HG02798 (cell line): ENCODE results near the gene SLC22A1.
A peak's percentile ranks its signal among the peaks of the same experiment; 100 is the strongest.
"Not testable (repeated sequence)": the region's sequence is repeated elsewhere in the genome, so short reads cannot be mapped to it uniquely, and the experiment has no call there.

Experiments
- ATAC-seq: cut with Tn5 transposase; IDR thresholded peaks from one replicate; pipeline ENCODE4 v1.9.1; 2021; ENCODE audit warnings: mild to moderate bottlenecking; ENCODE audit not compliant: unreplicated experiment, poor library complexity

The SLC22A1 gene

DNA sequence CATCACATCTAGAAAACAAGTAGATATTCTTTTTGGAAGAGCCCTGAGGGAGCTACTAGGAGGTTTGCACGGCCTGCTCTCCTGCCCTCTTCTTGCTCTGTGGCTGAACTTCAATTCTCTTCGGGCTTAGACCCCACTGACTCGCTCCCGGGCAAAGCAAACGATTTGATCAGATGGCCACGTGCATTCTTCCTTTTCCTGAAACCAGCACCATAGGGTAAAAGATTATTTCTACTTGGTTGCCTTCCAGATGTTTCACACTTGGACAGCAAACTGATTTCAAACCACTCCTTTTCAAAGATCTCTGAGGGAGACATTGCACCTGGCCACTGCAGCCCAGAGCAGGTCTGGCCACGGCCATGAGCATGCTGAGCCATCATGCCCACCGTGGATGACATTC, at the start of gene SLC22A1:
SLC22A1 (plus strand) TSS at position 258 of the 400 bp plus-strand sequence; CDS start at position 379, 121 bp downstream.
- ATAC-seq: no peak

DNA sequence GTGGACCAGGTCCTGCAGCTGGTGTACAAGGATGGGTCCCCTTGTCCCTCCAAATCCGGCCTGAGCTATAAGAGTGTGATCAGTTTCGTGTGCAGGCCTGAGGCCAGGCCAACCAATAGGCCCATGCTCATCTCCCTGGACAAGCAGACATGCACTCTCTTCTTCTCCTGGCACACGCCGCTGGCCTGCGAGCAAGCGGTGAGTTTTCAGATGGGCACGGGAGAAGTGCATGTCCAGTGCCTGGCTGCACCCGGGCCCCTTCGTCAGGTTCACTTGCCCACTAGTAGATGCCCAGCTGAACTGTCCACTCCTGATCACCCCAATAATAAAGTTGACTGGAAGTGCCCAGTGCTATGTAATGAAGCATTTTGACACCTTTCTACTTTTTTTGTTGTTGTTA, 48.3 kb upstream of the SLC22A1 start:
- ATAC-seq: no peak

DNA sequence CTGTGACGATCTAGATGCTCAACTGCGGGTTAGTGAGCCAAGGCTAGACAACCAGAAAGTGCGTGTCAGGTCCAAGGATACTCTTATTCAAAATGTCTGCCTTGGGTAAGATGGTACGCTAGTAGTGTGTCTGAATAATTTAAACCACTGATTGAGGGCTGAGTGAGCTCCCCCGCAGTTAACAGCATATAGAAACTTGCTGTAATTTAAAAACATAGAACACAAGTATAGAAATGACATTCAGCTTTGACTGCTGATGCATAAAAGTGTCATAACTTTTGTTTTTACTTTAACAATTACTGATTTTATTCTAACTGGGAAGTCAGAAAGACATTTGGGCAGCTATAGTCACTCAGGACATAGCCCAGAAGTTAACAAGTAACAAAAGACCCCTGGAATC, 45.6 kb upstream of the SLC22A1 start:
- ATAC-seq: peak; percentile 38

DNA sequence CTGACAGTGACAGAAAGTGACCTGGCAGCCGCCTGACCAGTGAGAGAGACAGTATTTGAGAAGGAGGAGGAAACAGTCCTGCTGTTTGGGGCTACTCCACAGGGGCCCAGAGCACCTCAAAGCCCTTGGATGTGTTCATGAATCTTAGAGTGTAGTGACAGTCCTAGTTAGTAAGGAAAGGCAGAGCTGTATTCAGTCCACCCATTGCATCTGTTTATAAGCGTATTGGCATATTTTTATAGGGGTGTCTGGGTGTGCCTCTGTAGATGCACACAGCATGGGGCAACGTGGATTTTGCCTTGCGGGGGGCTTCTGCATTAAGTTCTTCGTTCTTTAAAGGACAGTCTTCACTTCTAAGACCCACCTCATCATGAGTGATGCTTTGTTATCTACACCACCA, 44.6 kb upstream of the SLC22A1 start:
- ATAC-seq: no peak

DNA sequence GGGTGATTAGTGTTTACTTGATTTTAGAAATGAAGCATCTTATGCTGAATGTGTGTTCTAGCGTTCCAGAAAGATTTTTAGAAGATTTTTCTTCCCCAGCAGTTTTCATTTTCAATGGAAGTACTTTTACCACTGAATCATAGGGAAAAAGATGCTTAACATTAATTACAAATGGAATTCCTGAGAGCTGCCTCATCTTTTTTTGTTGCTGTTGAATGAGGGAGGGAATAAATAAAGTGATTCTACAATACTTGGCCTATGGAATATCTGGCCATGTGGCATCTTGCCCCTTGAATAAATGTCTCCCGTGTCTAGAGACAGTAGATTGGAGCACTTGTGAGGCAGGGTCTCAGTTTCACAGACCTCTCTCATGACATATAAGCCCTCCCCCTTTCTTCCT, 44.1 kb upstream of the SLC22A1 start:
- ATAC-seq: no peak

DNA sequence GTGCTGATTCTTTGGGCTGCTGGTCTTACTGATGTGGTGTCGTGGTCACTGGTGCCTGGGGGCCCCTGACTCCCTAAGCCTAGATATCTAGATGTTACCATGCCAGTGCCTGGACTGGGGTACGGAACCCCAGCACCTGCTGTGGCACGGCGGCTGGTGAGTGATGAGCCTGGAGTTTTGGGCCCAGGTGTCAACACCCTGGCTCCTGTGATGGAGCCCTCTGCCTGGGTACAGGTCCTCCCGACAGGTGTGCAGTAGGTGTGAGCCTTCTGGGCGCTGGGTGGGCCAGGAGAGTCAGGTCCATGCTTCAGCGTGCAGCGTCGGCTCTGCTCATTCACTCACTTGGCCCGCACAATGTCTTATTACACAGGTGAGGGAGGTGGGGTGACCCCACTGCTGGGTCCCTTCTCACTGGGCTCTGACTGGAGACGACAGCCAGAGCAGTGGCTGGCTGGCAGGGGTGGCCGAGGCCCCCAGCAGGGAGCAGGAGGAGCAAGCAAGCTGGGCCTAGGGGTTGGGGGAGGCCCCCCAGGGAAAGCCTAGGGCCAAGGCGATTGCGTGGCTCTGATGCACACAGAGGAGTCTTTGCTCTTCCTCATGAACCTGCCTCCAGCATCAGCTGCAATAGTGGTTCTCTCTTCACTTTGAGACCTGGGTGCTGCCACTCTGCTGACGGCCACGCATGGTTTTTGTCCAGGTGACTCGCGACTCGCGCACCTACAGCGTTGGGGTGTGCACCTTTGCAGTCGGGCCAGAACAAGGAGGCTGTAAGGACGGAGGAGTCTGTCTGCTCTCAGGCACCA, 42.5 kb upstream of the SLC22A1 start:
- ATAC-seq: no peak

DNA sequence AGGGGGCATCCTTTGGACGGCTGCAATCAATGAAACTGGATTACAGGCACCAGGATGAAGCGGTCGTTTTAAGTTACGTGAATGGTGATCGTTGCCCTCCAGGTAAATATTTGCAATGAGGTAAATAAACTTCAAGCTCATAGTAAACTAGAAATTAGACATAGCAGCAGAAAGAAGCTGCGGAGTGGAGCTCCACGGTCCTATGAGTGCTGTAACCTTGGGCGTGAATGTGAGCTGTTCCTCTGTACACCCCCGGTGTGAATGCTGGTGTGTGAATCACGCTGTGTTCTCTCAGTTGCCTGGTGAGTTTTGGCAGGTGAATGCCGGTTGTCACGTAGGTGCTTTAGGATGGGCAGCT, 42.0 kb upstream of the SLC22A1 start:
- no peak for ATAC-seq

DNA sequence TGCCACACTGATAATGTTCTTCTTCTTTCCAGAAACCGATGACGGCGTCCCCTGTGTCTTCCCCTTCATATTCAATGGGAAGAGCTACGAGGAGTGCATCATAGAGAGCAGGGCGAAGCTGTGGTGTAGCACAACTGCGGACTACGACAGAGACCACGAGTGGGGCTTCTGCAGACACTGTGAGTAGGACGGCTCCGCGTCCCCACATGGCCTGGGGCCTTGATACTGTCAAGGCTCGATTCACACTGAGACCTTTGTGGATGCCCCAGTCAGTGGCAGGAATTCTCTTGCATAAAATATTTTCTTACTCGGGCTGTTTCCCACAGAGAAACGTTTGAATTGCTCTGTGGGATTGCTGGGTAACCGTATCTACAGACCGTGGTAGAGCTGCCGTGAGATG, 41.5 kb upstream of the SLC22A1 start:
- ATAC-seq: no peak

DNA sequence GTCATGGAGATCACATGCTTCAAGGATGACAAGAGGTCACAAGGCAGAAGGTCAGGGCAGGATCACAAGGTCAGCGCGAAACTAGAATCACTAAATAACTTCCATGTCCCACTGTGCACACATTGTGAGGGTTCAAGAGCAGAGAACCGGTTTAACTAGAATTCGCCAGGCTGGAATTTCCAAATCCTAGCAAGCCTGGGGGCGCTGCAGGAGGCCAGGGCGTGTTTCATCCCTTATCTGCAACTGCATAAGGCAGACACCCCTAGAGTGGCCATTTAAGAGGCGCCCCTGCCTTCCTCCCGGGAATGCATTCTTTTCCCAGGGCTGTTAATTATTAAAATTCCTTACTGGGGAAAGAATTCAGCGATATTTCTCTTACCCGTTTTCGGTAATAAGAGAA, 40.2 kb upstream of the SLC22A1 start:
- no peak for ATAC-seq

DNA sequence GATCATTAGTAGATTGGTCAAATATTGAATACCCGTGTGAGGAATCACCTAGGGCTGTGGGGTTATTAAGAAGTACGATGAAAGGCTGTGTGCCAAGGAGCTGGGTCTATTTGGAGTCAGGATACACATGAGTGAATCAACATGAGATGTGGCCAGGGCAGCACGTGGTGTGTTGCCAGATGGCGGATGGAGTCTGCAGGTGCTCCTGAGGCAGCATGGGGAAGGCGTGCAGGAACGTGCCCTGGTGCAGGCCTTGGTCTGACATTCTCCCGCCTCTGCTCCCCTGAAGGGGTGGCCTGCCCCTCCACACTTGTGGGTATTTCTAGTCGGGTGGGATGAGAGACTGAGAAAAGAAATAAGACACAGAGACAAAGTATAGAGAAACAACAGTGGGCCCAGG, 39.0 kb upstream of the SLC22A1 start:
- ATAC-seq: no peak

DNA sequence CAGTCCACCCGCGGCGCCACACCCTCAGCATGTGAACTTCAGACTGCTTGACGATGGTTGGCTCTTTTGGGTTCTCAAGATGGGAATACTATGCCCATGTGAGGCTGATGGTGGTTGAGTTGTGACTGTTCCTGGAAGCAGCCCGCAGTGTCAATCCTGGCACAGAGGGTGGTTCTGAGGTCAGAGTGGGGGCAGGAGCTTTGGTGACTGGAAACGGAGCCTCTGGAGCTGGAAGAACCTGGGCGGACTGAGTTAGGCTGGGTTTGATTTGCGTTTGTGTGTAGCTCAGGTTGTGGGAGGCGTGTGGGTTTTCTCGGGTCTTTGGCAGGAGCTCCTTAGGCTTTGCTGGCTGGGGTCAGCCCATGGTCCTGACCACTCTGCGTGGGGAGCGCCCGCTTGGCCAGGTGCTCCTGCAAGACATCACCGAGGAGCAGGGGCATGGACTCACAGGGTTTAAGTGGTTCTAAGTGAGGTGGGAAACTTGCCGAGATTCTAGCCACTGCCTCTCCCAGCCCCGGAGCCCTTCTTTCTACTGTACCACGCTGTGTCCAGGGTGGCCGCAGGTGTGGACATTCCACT, 37.3 kb upstream of the SLC22A1 start:
- no peak for ATAC-seq

DNA sequence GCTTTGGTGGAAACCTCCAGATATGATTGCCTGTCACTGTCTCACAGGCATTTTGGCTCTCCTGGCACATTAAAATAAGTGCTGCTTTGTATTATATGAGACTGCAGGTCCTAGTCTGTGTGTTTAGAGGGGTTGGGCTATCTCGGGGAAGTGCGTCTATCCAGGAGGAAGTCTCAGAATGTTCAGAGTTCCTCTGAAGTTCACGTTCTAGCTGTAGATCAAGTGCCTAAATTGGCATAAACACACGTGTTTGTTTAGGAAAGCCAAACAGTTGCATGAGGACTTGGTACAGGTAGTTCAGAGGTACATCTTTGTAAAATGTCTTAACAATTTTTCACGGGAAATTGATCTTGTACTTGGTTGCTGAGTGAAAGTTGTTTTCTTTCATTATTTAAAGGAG, 36.4 kb upstream of the SLC22A1 start:
- ATAC-seq: no peak

DNA sequence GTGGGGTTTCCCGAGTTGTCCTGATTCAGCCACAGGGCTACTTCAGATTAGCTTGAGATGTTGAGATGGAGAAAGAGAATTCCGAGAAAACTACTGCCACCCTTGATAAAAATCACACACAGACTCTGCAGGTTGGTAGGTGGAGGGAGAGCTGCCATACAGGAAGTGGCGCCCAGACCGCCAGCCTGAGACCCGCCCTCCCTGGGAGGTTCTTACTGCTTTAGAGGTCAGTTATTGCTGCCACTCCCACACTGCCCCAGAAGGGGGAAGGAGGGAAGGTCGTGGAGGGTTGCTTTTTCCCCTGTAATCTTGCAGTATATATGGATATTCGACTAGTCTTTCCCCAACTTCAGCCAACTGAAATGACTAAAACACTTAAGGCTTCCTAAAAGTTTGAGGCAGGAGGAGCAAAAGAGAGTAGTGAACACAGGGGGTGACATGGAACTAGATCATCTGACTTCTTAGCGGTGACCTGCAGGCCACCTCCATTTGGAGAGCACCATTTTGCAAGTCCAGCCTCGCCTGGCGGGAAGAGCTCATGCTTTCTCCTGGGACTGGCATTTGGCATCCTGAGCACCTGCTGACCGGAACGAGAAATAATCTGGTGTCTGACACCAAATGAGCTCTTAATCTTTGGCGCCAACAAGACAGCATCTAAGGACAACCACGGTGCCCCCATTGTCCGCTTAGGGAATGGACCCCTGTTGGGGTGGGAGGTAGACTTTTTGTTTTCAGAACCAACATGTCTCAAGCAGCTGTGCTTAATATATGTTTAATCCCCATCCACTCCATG, 35.7 kb upstream of the SLC22A1 start:
- ATAC-seq: no peak

DNA sequence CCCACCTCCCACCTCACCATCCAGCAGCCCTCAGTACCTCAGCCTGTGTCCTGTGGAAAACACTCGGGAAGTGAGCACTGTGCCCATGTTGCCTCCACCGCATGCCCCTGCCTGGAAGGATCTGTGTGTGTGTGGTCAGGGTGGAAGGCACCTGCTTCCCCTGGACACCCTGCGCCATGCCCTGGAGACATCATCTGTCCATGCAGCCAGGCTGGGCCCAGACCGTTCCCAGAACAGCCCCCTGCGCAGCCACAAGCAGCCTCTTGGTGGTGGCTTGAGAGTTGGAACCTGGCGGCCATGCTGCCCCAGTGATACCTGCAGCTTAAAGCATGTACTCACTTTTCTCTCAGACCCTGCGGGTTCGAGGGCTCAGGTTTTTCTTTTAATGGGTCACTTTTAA, 34.9 kb upstream of the SLC22A1 start:
- ATAC-seq: no peak

DNA sequence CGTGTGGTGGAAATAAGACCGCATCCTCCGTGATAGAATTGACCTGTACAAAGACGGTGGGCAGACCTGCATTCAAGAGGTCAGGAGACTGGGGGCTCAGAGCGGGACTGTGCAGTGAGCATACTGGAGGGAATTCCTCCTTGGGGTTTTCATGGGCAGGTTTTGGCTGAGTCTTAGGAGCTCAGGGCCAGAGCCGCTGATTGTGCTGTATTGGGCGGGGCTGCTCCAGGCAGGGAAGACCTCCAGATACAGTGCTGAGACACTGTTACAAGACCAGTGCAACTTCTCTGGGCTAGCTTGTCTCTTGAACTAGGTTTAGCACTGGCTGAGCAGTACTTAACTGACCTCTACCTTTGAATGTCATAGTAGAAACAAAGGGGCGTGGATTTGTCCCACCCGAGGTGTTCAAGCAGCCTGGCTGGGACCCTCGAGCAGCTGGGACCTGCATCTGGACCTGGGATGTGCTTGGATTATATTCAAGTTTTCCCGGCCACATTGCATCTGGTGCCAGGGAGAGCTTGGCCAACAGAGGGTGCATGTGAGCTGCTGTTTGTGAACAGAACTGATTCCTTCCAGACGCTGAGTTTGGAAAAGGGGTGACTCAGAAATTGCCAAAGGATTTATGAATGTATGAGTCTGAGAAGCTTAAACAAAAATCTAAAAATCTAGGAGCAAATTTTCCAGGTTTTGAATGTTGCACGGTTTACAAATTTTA, 33.4 kb upstream of the SLC22A1 start:
- no peak for ATAC-seq

DNA sequence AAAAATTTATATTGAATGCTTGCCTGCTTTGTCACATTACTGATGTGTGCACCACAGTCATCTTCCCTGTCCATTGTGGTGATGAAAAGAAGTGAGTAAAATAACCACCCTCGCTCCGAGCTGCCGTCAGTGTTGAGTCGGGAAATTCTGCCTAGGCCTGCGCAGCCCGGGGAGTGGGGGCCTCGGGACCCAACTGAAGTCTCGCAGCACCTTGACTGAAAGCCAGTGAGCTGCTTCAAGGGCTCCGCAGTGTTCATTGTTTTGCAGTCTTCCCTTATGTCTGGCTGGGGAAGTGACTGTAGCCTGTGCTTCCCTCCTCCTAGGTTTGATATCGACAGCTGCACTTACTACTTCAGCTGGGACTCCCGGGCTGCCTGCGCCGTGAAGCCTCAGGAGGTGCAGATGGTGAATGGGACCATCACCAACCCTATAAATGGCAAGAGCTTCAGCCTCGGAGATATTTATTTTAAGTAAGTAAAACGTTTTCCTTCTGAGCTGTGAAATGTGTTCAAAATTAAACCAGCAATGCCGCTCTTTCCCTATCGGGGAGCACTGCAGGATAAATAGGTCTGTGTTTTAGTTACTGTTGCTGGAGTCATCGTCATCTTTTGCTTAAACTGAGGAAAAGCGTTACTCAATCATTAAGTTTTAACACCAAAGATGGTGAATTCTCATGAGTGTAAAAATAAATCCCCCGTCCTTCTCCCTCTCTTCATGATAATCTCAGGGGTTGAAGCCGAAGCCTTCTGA, 32.7 kb upstream of the SLC22A1 start:
- ATAC-seq: no peak

DNA sequence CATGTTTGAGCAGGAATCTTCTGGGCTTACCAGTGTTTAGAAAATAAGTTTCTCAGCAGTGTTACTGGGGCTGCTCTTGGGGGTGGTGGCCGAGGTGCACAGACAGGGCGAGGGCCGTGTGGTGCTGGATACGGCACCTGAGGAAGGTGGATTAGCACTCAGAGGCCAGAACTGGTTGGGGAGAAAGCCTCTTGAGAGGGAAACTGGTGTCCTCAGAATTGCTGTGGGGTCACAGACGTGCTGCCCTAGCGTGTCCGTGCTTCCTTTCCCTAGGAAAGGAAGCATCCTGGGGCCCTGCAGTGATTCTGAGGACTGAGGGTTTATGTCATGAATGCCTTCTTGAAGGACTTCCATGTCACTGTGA, 32.1 kb upstream of the SLC22A1 start:
- no peak for ATAC-seq

DNA sequence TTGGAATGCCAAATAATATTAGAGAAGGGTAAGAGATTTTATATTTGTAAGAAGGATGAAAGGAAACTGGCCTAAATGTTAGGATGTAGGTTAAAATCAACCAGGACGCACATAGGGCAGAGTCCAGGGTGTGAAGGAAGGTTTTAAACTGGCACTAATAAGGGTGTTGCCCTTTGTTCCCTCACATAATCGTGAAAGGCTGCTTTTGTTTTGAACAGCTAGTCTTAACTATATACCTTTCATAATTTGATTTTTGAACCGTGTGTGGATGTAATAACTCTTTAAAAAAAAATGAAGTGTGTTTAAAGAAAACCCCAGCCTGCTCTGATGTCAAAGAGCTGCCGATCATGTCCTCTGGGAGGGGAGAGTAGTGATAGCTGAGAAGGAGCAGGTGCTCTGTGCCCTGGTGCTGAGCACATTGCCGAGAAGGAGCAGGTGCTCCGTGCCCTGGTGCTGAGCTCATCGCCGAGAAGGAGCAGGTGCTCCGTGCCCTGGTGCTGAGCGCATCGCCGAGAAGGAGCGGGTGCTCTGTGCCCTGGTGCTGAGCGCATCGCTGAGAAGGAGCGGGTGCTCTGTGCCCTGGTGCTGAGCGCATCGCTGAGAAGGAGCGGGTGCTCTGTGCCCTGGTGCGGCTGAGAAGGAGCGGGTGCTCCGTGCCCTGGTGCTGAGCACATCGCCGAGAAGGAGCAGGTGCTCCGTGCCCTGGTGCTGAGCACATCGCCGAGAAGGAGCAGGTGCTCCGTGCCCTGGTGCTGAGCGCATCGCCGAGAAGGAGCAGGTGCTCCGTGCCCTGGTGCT, 31.0 kb upstream of the SLC22A1 start:
- ATAC-seq: not testable (repeated sequence)

DNA sequence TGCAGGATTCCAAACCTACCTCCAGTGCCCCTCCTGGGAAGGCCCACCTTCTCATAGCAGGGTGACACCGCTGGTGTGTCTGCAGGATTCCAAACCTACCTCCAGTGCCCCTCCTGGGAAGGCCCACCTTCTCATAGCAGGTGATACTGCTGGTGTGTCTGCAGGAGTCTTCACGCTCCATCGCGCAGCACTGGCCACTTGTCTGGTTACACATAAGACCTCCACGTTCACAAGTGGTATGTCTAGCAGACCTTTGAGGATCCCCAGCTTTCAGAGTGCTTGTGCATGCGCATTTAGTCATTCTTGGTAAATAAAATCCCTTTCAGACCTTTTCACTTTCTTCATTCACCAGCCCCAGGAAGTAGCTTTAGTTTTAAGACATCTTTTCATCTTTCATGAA, 29.4 kb upstream of the SLC22A1 start:
- ATAC-seq: not testable (repeated sequence)
